HG03103 (cell line): ENCODE measurements around the gene PDE10A.

ENCODE experiments used
- ATAC-seq: cut with Tn5 transposase; IDR thresholded peaks from one replicate; pipeline ENCODE4 v1.9.1; 2021; ENCODE audit warnings: low read depth; ENCODE audit not compliant: unreplicated experiment

The PDE10A gene

DNA sequence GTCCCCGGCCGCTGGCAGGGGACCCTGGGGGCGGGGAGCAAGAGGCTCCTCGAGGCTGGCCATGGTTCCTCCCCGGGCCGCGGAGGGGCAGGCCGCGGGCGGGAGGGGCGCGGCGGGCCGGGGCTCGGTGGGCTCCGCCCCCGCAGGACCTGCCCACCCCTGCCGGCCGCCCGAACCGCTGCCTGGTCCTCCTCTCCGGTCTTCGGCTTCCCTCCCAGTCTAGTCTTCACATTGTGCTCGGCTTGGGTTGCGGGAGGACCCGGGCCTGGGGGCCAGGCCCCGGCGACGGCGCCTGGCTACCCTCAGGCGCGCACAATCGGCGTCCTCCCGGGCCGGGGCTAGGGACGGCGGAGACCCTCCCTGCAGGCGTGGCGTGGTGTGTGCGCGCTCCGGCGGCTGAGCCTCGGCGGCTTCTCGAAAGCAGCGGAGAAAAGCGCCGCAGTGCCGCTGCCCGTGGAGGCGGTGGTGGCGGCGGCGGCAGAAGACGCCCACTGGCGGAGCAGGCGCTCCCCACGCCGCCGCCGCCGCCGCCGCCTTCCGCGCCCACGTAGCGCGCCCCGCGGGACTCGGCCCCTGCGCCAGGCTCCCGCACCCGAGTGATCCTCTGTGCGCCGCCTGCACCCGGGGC lies at the start of gene PDE10A:
Gene PDE10A, minus strand, starts transcription at position 493 of the 628 bp plus-strand sequence. Its CDS starts 430 bp downstream, at position 63.
- ATAC-seq: no peak

GRCh38 chr6:165708985-165709576 lies 46.0 kb upstream of the PDE10A start:
- ATAC-seq: no peak

- ATAC-seq: no peak
These were observed 44.2 kb upstream of the PDE10A start for GRCh38 chr6:165707067-165707853.

DNA sequence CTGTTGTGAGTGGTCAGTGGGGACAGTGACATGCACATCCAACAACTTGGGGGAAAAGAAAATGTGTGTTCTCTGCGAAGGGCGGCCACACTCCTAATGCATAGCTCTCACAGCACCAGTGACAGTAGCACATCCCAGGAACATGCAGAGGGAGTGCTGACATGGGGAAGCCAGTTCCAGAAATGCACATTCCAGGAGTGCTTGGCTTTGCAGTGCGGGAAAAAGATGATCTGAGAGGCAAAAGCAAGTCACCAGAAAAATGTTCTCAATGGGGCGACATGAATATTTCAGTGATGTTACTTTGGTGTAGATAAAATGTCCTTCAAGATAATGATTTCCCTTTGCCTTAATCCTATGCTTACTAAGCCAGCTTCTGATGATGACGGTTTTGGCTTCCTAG lies 42.9 kb upstream of the PDE10A start:
- ATAC-seq: no peak

GRCh38 chr6:165704045-165704748 lies 41.2 kb upstream of the PDE10A start:
- peak; percentile 66 for ATAC-seq

DNA sequence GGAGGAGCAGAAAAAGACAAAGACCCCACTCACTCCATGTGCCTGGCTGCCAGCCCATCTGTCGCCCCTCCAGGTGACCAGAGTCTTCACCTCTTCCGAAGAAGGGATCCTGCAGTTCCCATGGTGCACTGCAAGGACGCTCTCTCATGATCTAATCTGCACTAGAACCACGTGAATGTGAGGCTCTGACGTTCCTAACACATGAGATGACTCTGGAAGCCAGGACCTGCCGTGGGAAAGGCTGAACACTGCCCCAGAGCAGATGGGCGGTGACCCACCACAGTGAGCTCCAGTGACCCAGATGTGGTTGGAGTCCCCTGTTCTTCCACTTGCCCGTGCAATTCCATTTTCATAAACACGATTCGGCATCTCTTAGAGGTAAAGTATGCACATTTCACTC lies 39.6 kb upstream of the PDE10A start:
- no peak for ATAC-seq

DNA sequence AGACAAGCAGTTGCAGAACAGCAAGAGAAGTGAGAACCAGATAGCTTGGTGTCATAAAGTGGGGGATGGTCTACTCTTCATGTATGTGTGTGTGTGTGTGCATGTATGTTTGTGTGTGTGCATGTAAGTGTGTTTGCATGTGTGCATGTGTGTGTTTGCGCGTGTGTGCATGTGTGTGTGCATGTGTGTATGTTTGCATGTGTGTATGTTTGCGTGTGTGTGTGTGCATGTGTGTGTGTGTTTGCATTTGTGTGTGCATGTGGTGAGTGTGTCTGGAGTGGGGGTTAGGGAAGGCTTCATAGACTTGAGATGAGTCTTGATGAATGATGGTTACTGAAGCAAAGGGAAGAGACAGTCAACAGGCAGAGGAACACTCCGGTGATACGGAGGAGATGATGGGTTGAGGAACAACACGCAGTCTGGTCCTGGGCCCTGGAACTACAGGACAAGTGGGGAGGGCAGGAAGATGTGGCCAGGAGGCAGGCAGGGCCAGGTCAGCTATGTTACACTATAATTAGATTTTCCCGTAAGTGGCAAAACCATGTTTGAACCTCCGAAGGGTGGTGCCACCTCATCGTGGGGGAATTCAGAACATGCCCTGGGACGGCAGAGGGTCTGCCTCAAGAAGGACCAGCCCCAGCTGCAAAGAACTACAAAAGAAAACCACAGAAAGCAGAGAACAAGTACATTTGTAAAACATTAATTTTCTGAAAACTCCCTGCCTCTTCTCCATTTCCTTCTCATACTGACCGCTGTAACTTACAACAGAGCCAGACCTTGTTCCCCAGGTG lies 38.7 kb upstream of the PDE10A start:
- no peak for ATAC-seq

- ATAC-seq: no peak
These were observed 38.0 kb upstream of the PDE10A start for GRCh38 chr6:165701005-165701404.

DNA sequence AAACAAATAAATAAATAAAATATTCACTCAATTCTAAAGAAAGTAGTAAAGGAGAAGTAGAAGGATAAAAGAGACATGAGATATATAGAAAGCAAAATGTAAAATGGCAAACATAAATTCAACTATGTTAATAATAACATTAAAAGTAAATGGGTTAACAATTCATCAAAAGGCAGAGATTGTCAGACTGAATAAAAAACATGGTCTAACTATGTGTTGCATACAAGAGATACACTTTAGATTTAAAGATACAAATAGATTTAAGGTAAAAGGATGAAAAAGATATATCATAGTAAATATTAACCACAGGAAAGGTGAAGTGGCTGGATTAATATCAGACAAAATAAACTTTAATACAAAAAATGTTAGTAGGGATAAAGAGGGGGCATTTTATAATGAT lies 35.8 kb upstream of the PDE10A start:
- no peak for ATAC-seq

GRCh38 chr6:165697171-165697570 lies 34.1 kb upstream of the PDE10A start:
- ATAC-seq: no peak

DNA sequence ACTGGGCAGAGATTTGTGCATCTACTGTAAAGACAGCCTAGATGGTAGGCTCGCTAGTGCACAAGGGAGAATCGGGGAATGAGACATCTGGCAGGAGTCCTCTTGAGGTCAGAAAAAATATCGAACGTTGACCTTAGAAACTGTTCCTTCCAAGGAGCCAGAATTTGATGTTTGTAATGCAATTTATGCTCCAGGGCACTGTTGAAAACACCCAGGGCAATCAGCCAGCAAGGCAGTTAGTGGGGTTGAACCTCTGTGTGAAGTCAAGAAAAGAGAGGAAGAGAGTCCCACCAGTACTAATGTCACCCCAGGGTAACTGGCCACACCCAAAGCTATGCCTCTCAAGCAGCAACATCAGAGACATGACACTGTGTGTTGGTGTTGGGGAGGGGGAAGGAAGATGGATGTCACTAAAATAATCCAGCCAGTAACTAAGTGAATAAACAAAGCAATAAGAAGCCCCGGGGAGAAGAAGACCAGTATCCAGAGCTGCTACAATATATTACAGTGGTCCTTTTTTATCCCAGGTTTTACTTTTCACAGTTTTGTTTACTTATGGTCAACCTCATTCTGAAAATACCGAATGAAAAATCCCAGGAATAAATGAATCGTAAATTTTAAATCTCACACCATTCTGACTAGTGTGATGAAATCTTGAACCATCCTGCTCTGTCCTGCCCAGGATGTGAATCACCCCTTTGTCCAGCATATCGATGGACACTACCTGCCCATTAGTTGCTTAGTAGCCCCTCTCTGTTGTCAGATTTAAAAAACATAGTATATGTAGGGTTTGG lies 32.9 kb upstream of the PDE10A start:
- ATAC-seq: no peak

GRCh38 chr6:165694296-165694695 lies 31.3 kb upstream of the PDE10A start:
- ATAC-seq: no peak

- no peak for ATAC-seq
These were observed 29.1 kb upstream of the PDE10A start for GRCh38 chr6:165692106-165692653.

GRCh38 chr6:165689699-165690098 lies 26.7 kb upstream of the PDE10A start:
- no peak for ATAC-seq

DNA sequence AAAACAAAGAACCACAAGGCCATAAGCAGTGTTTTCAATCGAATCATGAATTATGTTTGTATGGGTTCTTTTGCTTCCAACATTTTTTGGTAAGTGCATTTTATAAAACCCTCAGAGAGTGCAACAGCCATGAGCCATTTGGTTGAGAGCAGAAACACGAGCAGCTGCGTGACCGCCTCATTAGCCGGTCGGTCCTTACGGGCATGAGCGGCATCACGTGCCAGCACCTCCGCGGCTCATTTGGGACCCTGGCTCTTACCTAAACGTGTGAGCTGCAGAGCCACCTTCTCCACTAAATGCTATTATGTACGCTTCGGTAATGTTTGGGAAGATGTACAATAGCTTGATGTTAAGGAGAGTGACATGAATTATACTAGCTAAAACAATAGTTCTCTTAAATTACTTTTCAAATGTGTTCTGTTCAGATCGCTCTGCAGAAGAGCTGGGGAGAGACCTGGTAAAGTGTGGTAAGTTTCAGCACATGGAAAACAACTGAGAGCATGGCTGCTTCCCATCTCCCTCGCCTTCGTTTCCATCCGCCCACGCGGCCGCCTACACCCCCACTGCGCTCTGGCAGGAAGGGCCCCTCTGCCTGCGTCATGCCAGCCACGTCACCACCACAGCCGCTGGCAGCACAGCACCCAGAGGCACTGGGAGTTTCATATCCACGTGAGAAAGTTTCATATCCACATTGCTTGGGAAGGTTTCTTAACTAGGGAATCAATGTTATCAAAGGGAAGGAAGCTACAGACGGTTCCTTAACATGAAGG lies 23.7 kb upstream of the PDE10A start:
- no peak for ATAC-seq

- no peak for ATAC-seq
These were observed 22.3 kb upstream of the PDE10A start for GRCh38 chr6:165685302-165685701.

DNA sequence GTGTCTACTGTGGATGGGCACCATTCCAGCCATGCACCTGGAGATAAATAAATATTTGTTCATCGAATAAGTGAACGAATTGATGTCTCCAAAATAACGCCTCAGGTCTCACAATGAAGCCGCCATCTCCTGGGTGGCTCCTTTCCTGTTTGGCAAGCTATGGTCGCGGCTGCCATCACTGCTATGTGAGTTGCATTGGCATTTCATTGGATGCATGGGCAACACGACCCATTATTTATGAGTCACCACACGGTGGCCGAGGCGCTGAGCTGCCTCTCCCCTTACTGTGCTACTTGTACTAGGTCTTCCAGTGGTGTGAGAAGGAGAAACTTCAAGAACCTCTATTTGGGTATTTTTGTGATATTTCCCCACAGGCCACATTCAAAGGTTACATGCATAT lies 21.3 kb upstream of the PDE10A start:
- ATAC-seq: no peak

- no peak for ATAC-seq
These were observed 17.9 kb upstream of the PDE10A start for GRCh38 chr6:165680975-165681374.

GRCh38 chr6:165679326-165679725 lies 16.3 kb upstream of the PDE10A start:
- ATAC-seq: no peak
